Natural killer cell treated with Interleukin-12 subunit alpha and Interleukin-12 subunit beta and Interleukin-15 and Interleukin-18, amount 100 ng/mL, for 72 hours (primary cell): Measurements from ENCODE around the gene PCNX1. TPM values are rescaled to one million over a fixed set of nuclear protein-coding genes. Genes with fewer than 3 reads are reported as not detected.

Experiments used
- ATAC-seq, 2 donors: fragments of 150-1000 bp; cut with Tn5 transposase in 1 of 2; sonication (Bioruptor Pico), chemical (Tn5 transposase) in 1 of 2; 2 replicates each; pipeline ENCODE4 v1.10.0; 2021
- DNase-seq: peaks from one replicate; pipeline ENCODE4 v3.0.0; 2022; ENCODE audit warnings: low spot score
- H3K27ac Mint-ChIP-seq, 2 donors: 1 replicate in 1 of 2; 2 replicates in 1 of 2; pipeline ENCODE4 v1.8.0; 2022; ENCODE audit warnings: mixed read lengths in 2 of 2, mild to moderate bottlenecking in 1 of 2, moderate library complexity in 1 of 2
- H3K27me3 Mint-ChIP-seq, 2 donors: 1 replicate in 1 of 2; 2 replicates in 1 of 2; pipeline ENCODE4 v1.8.0; 2022; ENCODE audit warnings: mixed read lengths in 2 of 2
- H3K36me3 Mint-ChIP-seq: one replicate; pipeline ENCODE4 v1.8.0; 2022; ENCODE audit warnings: mixed read lengths
- H3K4me1 Mint-ChIP-seq, 2 donors: 1 replicate in 1 of 2; 2 replicates in 1 of 2; pipeline ENCODE4 v1.8.0; 2022; ENCODE audit warnings: low read depth in 2 of 2, mixed read lengths in 2 of 2, mild to moderate bottlenecking in 1 of 2
- H3K4me3 Mint-ChIP-seq: one replicate; pipeline ENCODE4 v1.8.0; 2022; ENCODE audit warnings: mixed read lengths
- H3K9me3 Mint-ChIP-seq: 2 replicates; pipeline ENCODE4 v1.8.0; 2022; ENCODE audit warnings: mixed read lengths
- total RNA-seq, 2 donors: library from RNA; stranded (reverse); gene quantifications; one replicate each; pipeline ENCODE4 v1.2.3, GENCODE V29; 2022

Gene PCNX1
- total RNA-seq, 2 donors from 2014 or later = 81.7 to 156 TPM

- DNase-seq (no peak), ATAC-seq (no peak)
- no peak overlapping the region for H3K4me3 Mint-ChIP-seq
- no peak overlapping the region for H3K27ac Mint-ChIP-seq
- H3K4me1 Mint-ChIP-seq = peaks cover 15 to 22% of the 10 kb centered on the region in 2 donors
- H3K27me3 Mint-ChIP-seq = no peaks in the 10 kb centered on the region
- no peaks in the 10 kb centered on the region for H3K9me3 Mint-ChIP-seq
- H3K36me3 Mint-ChIP-seq = peaks cover 25% of the 10 kb centered on the region
These were observed 163.8 kb downstream of the PCNX1 start for GRCh38 chr14:71071042-71071441.

GRCh38 chr14:71076462-71077092 is 169.3 kb downstream of the PCNX1 start:
- DNase-seq (no peak), ATAC-seq (no peak)
- peaks cover 57% of the 10 kb centered on the region for H3K36me3 Mint-ChIP-seq
- H3K27me3 Mint-ChIP-seq = no peaks in the 10 kb centered on the region
- H3K27ac Mint-ChIP-seq = no peak overlapping the region
- no peak overlapping the region for H3K4me3 Mint-ChIP-seq
- H3K9me3 Mint-ChIP-seq = peaks cover 3% of the 10 kb centered on the region
- H3K4me1 Mint-ChIP-seq = peaks cover 18 to 29% of the 10 kb centered on the region in 2 donors

GRCh38 chr14:71078500-71078899 is 171.2 kb downstream of the PCNX1 start:
- H3K27me3 Mint-ChIP-seq = no peaks in the 10 kb centered on the region
- H3K4me3 Mint-ChIP-seq = no peak overlapping the region
- peaks cover 3% of the 10 kb centered on the region for H3K9me3 Mint-ChIP-seq
- peaks cover 72% of the 10 kb centered on the region for H3K36me3 Mint-ChIP-seq
- ATAC-seq (no peak), DNase-seq (no peak)
- H3K27ac Mint-ChIP-seq = no peak overlapping the region
- H3K4me1 Mint-ChIP-seq = peaks cover 25 to 44% of the 10 kb centered on the region in 2 donors

GRCh38 chr14:71086567-71086966 is 179.3 kb downstream of the PCNX1 start:
- no peaks in the 10 kb centered on the region for H3K9me3 Mint-ChIP-seq
- no peaks in the 10 kb centered on the region for H3K27me3 Mint-ChIP-seq
- peaks cover 43% of the 10 kb centered on the region for H3K36me3 Mint-ChIP-seq
- H3K27ac Mint-ChIP-seq = no peak overlapping the region
- ATAC-seq (no peak), DNase-seq (no peak)
- peaks cover 17 to 29% of the 10 kb centered on the region in 2 donors for H3K4me1 Mint-ChIP-seq
- no peak overlapping the region for H3K4me3 Mint-ChIP-seq

- Mint-ChIP-seq H3K9me3 (no peaks in the 10 kb centered on the region), H3K27ac (no peak overlapping the region), H3K4me1 (peaks cover 5 to 15% of the 10 kb centered on the region in 2 donors), H3K4me3 (no peak overlapping the region), H3K27me3 (no peaks in the 10 kb centered on the region), H3K36me3 (peaks cover 37% of the 10 kb centered on the region)
- ATAC-seq = no peak
- DNase-seq = no peak
These were observed 182.7 kb downstream of the PCNX1 start for GRCh38 chr14:71089971-71090370.

- DNase-seq (no peak), ATAC-seq (no peak)
- no peaks in the 10 kb centered on the region for H3K9me3 Mint-ChIP-seq
- no peak overlapping the region for H3K4me3 Mint-ChIP-seq
- peaks cover 40% of the 10 kb centered on the region for H3K36me3 Mint-ChIP-seq
- no peak overlapping the region for H3K27ac Mint-ChIP-seq
- H3K4me1 Mint-ChIP-seq = peaks cover 15 to 29% of the 10 kb centered on the region in 2 donors
- H3K27me3 Mint-ChIP-seq = no peaks in the 10 kb centered on the region
These were observed 187.5 kb downstream of the PCNX1 start for GRCh38 chr14:71094722-71095121.

- Mint-ChIP-seq H3K27ac (no peak overlapping the region), H3K9me3 (no peaks in the 10 kb centered on the region), H3K4me3 (no peak overlapping the region), H3K36me3 (peaks cover 25% of the 10 kb centered on the region), H3K27me3 (no peaks in the 10 kb centered on the region), H3K4me1 (peaks cover 19 to 31% of the 10 kb centered on the region in 2 donors)
- no peak for DNase-seq
- no peak for ATAC-seq
These were observed 189.7 kb downstream of the PCNX1 start for GRCh38 chr14:71096947-71097346.

- ATAC-seq (no peak), DNase-seq (no peak)
- no peak overlapping the region for H3K27ac Mint-ChIP-seq
- H3K9me3 Mint-ChIP-seq = no peaks in the 10 kb centered on the region
- no peaks in the 10 kb centered on the region for H3K27me3 Mint-ChIP-seq
- no peak overlapping the region for H3K4me3 Mint-ChIP-seq
- H3K36me3 Mint-ChIP-seq = peaks cover 13% of the 10 kb centered on the region
- H3K4me1 Mint-ChIP-seq = peaks cover 6 to 12% of the 10 kb centered on the region in 2 donors
These were observed 196.6 kb downstream of the PCNX1 start for GRCh38 chr14:71103662-71104484.

GRCh38 chr14:71105177-71105576 is 197.9 kb downstream of the PCNX1 start:
- H3K9me3 Mint-ChIP-seq = no peaks in the 10 kb centered on the region
- no peaks in the 10 kb centered on the region for H3K27me3 Mint-ChIP-seq
- H3K4me3 Mint-ChIP-seq = no peak overlapping the region
- H3K27ac Mint-ChIP-seq = no peak overlapping the region
- H3K4me1 Mint-ChIP-seq = peaks cover 0 to 4% of the 10 kb centered on the region in 2 donors
- no peak for DNase-seq
- peaks cover 19% of the 10 kb centered on the region for H3K36me3 Mint-ChIP-seq
- ATAC-seq = no peak

GRCh38 chr14:71107921-71108320 is 200.7 kb downstream of the PCNX1 start:
- no peak for ATAC-seq
- peaks cover 19% of the 10 kb centered on the region for H3K36me3 Mint-ChIP-seq
- no peaks in the 10 kb centered on the region for H3K9me3 Mint-ChIP-seq
- no peak overlapping the region for H3K4me3 Mint-ChIP-seq
- H3K4me1 Mint-ChIP-seq = peaks cover 0 to 4% of the 10 kb centered on the region in 2 donors
- H3K27me3 Mint-ChIP-seq = no peaks in the 10 kb centered on the region
- H3K27ac Mint-ChIP-seq = peak overlapping the region in 1 of 2 donors; percentile 12
- DNase-seq = no peak

GRCh38 chr14:71108398-71109119 is 201.3 kb downstream of the PCNX1 start:
- no peaks in the 10 kb centered on the region for H3K27me3 Mint-ChIP-seq
- ATAC-seq (no peak), DNase-seq (no peak)
- H3K4me3 Mint-ChIP-seq = no peak overlapping the region
- peaks cover 15% of the 10 kb centered on the region for H3K36me3 Mint-ChIP-seq
- peaks cover 0 to 4% of the 10 kb centered on the region in 2 donors for H3K4me1 Mint-ChIP-seq
- peak overlapping the region in 1 of 2 donors; percentile 12 for H3K27ac Mint-ChIP-seq
- H3K9me3 Mint-ChIP-seq = no peaks in the 10 kb centered on the region

- Mint-ChIP-seq H3K36me3 (peaks cover 11% of the 10 kb centered on the region), H3K9me3 (no peaks in the 10 kb centered on the region)
- ATAC-seq = no peak
These were observed 206.1 kb downstream of the PCNX1 start for GRCh38 chr14:71113376-71113775.

GRCh38 chr14:71114565-71114964 is 207.3 kb downstream of the PCNX1 start:
- Mint-ChIP-seq H3K4me1 (no peaks in the 10 kb centered on the region), H3K9me3 (no peaks in the 10 kb centered on the region), H3K27me3 (no peaks in the 10 kb centered on the region), H3K4me3 (no peak overlapping the region), H3K36me3 (peaks cover 2% of the 10 kb centered on the region), H3K27ac (no peak overlapping the region)
- ATAC-seq = no peak
- no peak for DNase-seq

More at GRCh38 chr14:71113376-71113775, 206.1 kb downstream of the PCNX1 start:
- Mint-ChIP-seq H3K4me3 (no peak overlapping the region), H3K27ac (no peak overlapping the region), H3K27me3 (no peaks in the 10 kb centered on the region), H3K4me1 (peaks cover 0 to 4% of the 10 kb centered on the region in 2 donors)
- no peak for DNase-seq

GRCh38 chr14:71115306-71115705 is 208.0 kb downstream of the PCNX1 start:
- no peak for DNase-seq
- Mint-ChIP-seq H3K27me3 (no peaks in the 10 kb centered on the region), H3K36me3 (no peaks in the 10 kb centered on the region), H3K4me1 (no peaks in the 10 kb centered on the region), H3K27ac (no peak overlapping the region), H3K9me3 (no peaks in the 10 kb centered on the region), H3K4me3 (no peak overlapping the region)
- ATAC-seq = no peak
